ENCODE results near the gene ISL2. TPM values are rescaled to one million over a fixed set of nuclear protein-coding genes. Genes with fewer than 3 reads are reported as not detected.

ISL2 gene
- total and polyA plus RNA-seq, 9 donors, result not detected

GRCh38 chr15:76340198-76340802 lies 3.7 kb downstream of the ISL2 start:
- DNase-seq, result peak in 2 of 5 donors; percentile 39 to 54
- H3K27me3 ChIP-seq, result peaks cover 31% of the 10 kb centered on the region
- TF ChIP-seq, protein P1, sequence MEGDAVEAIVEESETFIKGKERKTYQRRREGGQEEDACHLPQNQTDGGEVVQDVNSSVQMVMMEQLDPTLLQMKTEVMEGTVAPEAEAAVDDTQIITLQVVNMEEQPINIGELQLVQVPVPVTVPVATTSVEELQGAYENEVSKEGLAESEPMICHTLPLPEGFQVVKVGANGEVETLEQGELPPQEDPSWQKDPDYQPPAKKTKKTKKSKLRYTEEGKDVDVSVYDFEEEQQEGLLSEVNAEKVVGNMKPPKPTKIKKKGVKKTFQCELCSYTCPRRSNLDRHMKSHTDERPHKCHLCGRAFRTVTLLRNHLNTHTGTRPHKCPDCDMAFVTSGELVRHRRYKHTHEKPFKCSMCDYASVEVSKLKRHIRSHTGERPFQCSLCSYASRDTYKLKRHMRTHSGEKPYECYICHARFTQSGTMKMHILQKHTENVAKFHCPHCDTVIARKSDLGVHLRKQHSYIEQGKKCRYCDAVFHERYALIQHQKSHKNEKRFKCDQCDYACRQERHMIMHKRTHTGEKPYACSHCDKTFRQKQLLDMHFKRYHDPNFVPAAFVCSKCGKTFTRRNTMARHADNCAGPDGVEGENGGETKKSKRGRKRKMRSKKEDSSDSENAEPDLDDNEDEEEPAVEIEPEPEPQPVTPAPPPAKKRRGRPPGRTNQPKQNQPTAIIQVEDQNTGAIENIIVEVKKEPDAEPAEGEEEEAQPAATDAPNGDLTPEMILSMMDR (IDR thresholded peaks at IDR 0.05), result no peak
- TF ChIP-seq EP300 (IDR thresholded peaks at IDR 0.05) (no peak), POLR2A (IDR thresholded peaks at IDR 0.05) (no peak)
- H3K4me3 ChIP-seq, result peak overlapping the region; percentile 26
- H3K9me3 ChIP-seq, result no peaks in the 10 kb centered on the region
- peaks cover 17% of the 10 kb centered on the region for H3K4me1 ChIP-seq (ENCODE audit: insufficient read depth)
- 2 to 3% (median 3%) methylated on average over 51 to 53 of the region's 53 CpGs for WGBS, 3 donors
- intact Hi-C loops (cut with DNase I), result loop anchor here in 1 of 4 donors (5.0 kb wide), 1 partner anchor 148 kb away; no protein-coding TSS in a partner anchor
- H3K27ac ChIP-seq, result no peak overlapping the region
- no peaks in the 10 kb centered on the region for H3K36me3 ChIP-seq

DNA sequence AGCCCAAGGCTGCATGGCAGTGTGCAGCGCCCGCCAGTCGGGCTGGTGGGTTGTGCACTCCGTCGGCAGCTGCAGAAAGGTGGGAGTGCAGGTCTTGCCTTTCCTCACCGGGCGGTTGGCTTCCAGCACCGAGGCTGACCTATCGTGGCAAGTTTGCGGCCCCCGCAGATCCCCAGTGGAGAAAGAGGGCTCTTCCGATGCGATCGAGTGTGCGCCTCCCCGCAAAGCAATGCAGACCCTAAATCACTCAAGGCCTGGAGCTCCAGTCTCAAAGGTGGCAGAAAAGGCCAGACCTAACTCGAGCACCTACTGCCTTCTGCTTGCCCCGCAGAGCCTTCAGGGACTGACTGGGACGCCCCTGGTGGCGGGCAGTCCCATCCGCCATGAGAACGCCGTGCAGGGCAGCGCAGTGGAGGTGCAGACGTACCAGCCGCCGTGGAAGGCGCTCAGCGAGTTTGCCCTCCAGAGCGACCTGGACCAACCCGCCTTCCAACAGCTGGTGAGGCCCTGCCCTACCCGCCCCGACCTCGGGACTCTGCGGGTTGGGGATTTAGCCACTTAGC lies 4.3 kb downstream of the ISL2 start:
- no peak overlapping the region for H3K27ac ChIP-seq
- H3K27me3 ChIP-seq, result peaks cover 31% of the 10 kb centered on the region
- no peaks in the 10 kb centered on the region for H3K9me3 ChIP-seq
- no peak for DNase-seq
- WGBS, 3 donors, result 1 to 3% (median 3%) methylated on average over 30 to 35 of the region's 35 CpGs
- H3K4me3 ChIP-seq, result no peak overlapping the region
- H3K4me1 ChIP-seq (ENCODE audit: insufficient read depth), result peaks cover 17% of the 10 kb centered on the region
- TF ChIP-seq, protein P1 (IDR thresholded peaks at IDR 0.05), result no peak
- no peak for TF ChIP-seq POLR2A (IDR thresholded peaks at IDR 0.05)
- no peak for TF ChIP-seq EP300 (IDR thresholded peaks at IDR 0.05)
- intact Hi-C loops (cut with DNase I), result loop anchor here in 1 of 4 donors (5.0 kb wide), 1 partner anchor 149 kb away; no protein-coding TSS in a partner anchor
- H3K36me3 ChIP-seq, result no peaks in the 10 kb centered on the region

GRCh38 chr15:76341366-76342057 lies 4.9 kb downstream of the ISL2 start:
- TF ChIP-seq EP300 (IDR thresholded peaks at IDR 0.05) (no peak), POLR2A (IDR thresholded peaks at IDR 0.05) (no peak)
- TF ChIP-seq, protein P1 (IDR thresholded peaks at IDR 0.05), result no peak
- H3K4me3 ChIP-seq, result no peak overlapping the region
- no peak overlapping the region for H3K27ac ChIP-seq
- peaks cover 19% of the 10 kb centered on the region for H3K4me1 ChIP-seq (ENCODE audit: insufficient read depth)
- peak in 1 of 5 donors; percentile 32 for DNase-seq
- peaks cover 31% of the 10 kb centered on the region for H3K27me3 ChIP-seq
- intact Hi-C loops (cut with DNase I), result loop anchor here in 1 of 4 donors (5.0 kb wide), 1 partner anchor 149 kb away; no protein-coding TSS in a partner anchor
- no peaks in the 10 kb centered on the region for H3K36me3 ChIP-seq
- no peaks in the 10 kb centered on the region for H3K9me3 ChIP-seq
- 3 to 6% (median 5%) methylated on average over 41 to 42 of the region's 42 CpGs for WGBS, 3 donors

GRCh38 chr15:76342058-76342381 lies 5.4 kb downstream of the ISL2 start:
- Histone ChIP-seq H3K36me3 (no peaks in the 10 kb centered on the region), H3K4me3 (no peak overlapping the region), H3K27ac (no peak overlapping the region), H3K4me1 (ENCODE audit: insufficient read depth) (peaks cover 19% of the 10 kb centered on the region), H3K27me3 (peaks cover 28% of the 10 kb centered on the region), H3K9me3 (no peaks in the 10 kb centered on the region)
- no peak for TF ChIP-seq POLR2A (IDR thresholded peaks at IDR 0.05)
- TF ChIP-seq, protein P1 (IDR thresholded peaks at IDR 0.05), result no peak
- no peak for TF ChIP-seq EP300 (IDR thresholded peaks at IDR 0.05)
- 1 to 6% (median 3%) methylated on average over 20 of the region's 20 CpGs for WGBS, 3 donors
- intact Hi-C loops (cut with DNase I), result loop anchor here in 1 of 4 donors (5.0 kb wide), 1 partner anchor 150 kb away; no protein-coding TSS in a partner anchor
- no peak for DNase-seq
